ENCODE measurements around the gene MAGI2. TPM values are rescaled to one million over a fixed set of nuclear protein-coding genes. Genes with fewer than 3 reads are reported as not detected.

MAGI2 gene
- total RNA-seq, 1 donor from 2014 or later, result 8.0 TPM

- no peak for DNase-seq
Measured at GRCh38 chr7:78080241-78080640, 1373.2 kb downstream of the MAGI2 start.

GRCh38 chr7:78074713-78075112, 1378.8 kb downstream of the MAGI2 start:
- DNase-seq, result no peak

GRCh38 chr7:78073609-78074382, 1379.7 kb downstream of the MAGI2 start:
- no peak for DNase-seq

GRCh38 chr7:78072201-78072590, 1381.3 kb downstream of the MAGI2 start:
- DNase-seq, result no peak

GRCh38 chr7:78071491-78072200, 1381.8 kb downstream of the MAGI2 start:
- DNase-seq, result no peak

GRCh38 chr7:78066599-78066998, 1386.9 kb downstream of the MAGI2 start:
- DNase-seq, result no peak

GRCh38 chr7:78063758-78064157, 1389.7 kb downstream of the MAGI2 start:
- DNase-seq, result no peak

GRCh38 chr7:78062214-78062613, 1391.3 kb downstream of the MAGI2 start:
- DNase-seq, result no peak

GRCh38 chr7:78057571-78057970, 1395.9 kb downstream of the MAGI2 start:
- no peak for DNase-seq

- DNase-seq, result no peak
Measured at GRCh38 chr7:78055599-78055998, 1397.9 kb downstream of the MAGI2 start.

GRCh38 chr7:78055001-78055573, 1398.4 kb downstream of the MAGI2 start:
- no peak for DNase-seq

GRCh38 chr7:78052112-78052511, 1401.4 kb downstream of the MAGI2 start:
- DNase-seq, result no peak

GRCh38 chr7:78047800-78048199, 1405.7 kb downstream of the MAGI2 start:
- DNase-seq, result no peak

- DNase-seq, result no peak
Measured at GRCh38 chr7:78043159-78043558, 1410.3 kb downstream of the MAGI2 start.

GRCh38 chr7:78041423-78041822, 1412.0 kb downstream of the MAGI2 start:
- DNase-seq, result no peak

- DNase-seq, result no peak
Measured at GRCh38 chr7:78039790-78040776, 1413.4 kb downstream of the MAGI2 start.

- no peak for DNase-seq
Measured at GRCh38 chr7:78038465-78039080, 1414.9 kb downstream of the MAGI2 start.

GRCh38 chr7:78037603-78038002, 1415.9 kb downstream of the MAGI2 start:
- no peak for DNase-seq

GRCh38 chr7:78033410-78033809, 1420.1 kb downstream of the MAGI2 start:
- no peak for DNase-seq

- no peak for DNase-seq
Measured at GRCh38 chr7:78026492-78026891, 1427.0 kb downstream of the MAGI2 start.

- no peak for DNase-seq
Measured at GRCh38 chr7:78024591-78024990, 1428.9 kb downstream of the MAGI2 start.

GRCh38 chr7:78023191-78023590, 1430.3 kb downstream of the MAGI2 start:
- no peak for DNase-seq

Measured in tongue (tissue), 2 donors.